Measurements from ENCODE around the gene RPAP3.

Gene RPAP3

GRCh38 chr12:47748507-47748828, 42.6 kb upstream of the RPAP3 start:
- WGBS, 2 experiments (ENCODE audit: insufficient coverage in 2 of 2): 100% methylated on average over 1 of the region's 1 CpG; no CpG with 5 or more reads in 1 of the 2 experiments
- no peaks in the 10 kb centered on the region for H3K9me3 ChIP-seq (ENCODE audit: control insufficient read depth, low read length)
- H3K27ac ChIP-seq (ENCODE audit: low read depth, low read length, severe bottlenecking): no peak overlapping the region
- peaks cover 9% of the 10 kb centered on the region for H3K4me1 ChIP-seq (ENCODE audit: control insufficient read depth, insufficient read depth, low read length, poor library complexity, severe bottlenecking)
- no peak overlapping the region for H3K4me3 ChIP-seq (ENCODE audit: extremely low read depth, insufficient read depth, low read length, poor library complexity, severe bottlenecking)
- peaks cover 4% of the 10 kb centered on the region for H3K36me3 ChIP-seq (ENCODE audit: control insufficient read depth, insufficient read depth, low read length)

DNA sequence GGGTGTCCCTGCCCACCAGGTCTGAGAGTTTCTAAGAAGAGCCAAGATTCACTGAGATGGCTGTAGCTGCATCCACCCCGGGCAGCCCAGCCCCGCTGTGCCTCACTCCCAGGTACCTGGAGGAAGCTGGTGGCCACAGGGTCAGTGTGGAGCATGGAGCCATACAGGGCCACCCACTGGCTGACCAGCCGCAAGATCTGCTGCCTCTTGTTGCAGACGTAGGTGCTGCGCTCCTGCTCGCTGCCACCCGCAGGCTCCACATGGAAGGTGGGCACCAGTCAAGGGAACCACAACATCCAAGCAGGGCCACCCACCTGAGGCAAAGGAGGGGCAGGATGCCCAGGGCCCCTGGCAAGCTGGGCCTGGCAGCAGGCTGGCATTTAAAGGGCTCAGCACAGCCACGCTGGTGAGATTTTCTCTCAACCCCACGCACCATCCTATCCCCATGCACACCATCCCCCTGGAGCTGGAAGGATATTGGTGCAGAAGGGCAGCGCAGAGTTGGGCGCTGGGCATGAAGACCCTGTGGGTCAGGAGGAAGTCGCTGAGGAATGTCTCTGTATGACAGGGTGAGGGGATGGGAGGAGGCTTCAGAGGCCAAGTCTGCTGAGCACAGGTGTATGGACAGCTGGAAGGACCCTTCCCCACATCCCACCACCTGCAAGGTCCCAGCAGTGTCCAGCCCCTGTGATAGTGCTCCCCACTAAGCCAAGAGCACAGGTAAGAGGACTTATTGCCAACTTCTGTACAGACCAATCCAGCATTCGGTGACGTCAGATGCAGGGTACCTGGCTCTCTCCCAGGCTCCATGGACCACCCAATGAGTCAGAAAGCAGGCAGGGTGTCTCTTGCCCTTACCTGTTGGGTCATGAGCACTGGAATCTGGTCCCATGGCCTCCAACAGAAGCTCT, 42.0 kb upstream of the RPAP3 start:
- WGBS, 2 experiments (ENCODE audit: insufficient coverage in 2 of 2): 90 to 93% methylated on average over 8 to 9 of the region's 14 CpGs
- H3K27ac ChIP-seq (ENCODE audit: low read depth, low read length, severe bottlenecking): no peak overlapping the region
- peaks cover 4% of the 10 kb centered on the region for H3K36me3 ChIP-seq (ENCODE audit: control insufficient read depth, insufficient read depth, low read length)
- peaks cover 4% of the 10 kb centered on the region for H3K4me1 ChIP-seq (ENCODE audit: control insufficient read depth, insufficient read depth, low read length, poor library complexity, severe bottlenecking)
- H3K4me3 ChIP-seq (ENCODE audit: extremely low read depth, insufficient read depth, low read length, poor library complexity, severe bottlenecking): no peak overlapping the region
- H3K9me3 ChIP-seq (ENCODE audit: control insufficient read depth, low read length): no peaks in the 10 kb centered on the region

DNA sequence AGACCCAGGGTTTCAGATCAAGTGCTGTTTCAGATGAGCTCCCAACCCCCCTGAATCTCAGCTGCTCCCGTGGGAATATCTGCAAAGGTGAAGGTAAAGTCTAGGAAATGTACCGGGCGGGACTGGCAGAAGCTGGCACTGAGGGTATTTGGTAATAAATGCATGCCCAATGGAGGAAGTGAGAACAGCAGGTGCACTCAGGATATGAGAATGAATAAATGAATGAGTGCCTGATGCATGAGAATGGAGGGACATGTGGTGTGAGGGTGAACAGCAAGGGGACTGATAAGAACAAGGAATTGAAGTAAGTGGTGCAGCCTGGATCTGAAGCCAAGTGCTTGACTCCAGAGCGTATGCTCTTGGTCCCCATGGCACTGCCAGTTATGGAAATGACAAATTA, 41.3 kb upstream of the RPAP3 start:
- WGBS, 2 experiments (ENCODE audit: insufficient coverage in 2 of 2): 91 to 100% methylated on average over 4 of the region's 4 CpGs
- Histone ChIP-seq H3K36me3 (ENCODE audit: control insufficient read depth, insufficient read depth, low read length) (peaks cover 4% of the 10 kb centered on the region), H3K27ac (ENCODE audit: low read depth, low read length, severe bottlenecking) (no peak overlapping the region), H3K4me1 (ENCODE audit: control insufficient read depth, insufficient read depth, low read length, poor library complexity, severe bottlenecking) (no peaks in the 10 kb centered on the region), H3K9me3 (ENCODE audit: control insufficient read depth, low read length) (no peaks in the 10 kb centered on the region), H3K4me3 (ENCODE audit: extremely low read depth, insufficient read depth, low read length, poor library complexity, severe bottlenecking) (no peak overlapping the region)

DNA sequence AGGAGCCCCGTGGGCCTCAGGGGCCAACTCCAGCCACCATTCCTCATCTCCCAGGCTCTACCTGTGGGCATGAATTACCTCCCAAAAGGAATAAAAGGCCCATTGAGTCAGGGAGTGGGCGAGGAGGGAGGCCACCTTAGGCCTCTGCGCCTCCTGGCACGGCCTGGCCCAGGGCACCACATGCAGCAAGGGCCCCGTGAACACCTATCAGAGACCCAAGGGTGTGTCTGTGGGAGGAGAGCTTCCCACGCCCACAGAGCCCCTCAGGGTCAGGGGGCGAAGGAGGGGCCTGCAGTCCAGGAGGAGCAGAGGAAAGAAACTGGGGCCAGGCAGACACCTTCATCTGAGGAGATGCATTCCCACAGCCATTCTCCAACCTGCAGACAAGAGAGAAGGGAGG, 40.7 kb upstream of the RPAP3 start:
- H3K4me1 ChIP-seq (ENCODE audit: control insufficient read depth, insufficient read depth, low read length, poor library complexity, severe bottlenecking): no peaks in the 10 kb centered on the region
- H3K36me3 ChIP-seq (ENCODE audit: control insufficient read depth, insufficient read depth, low read length): peaks cover 4% of the 10 kb centered on the region
- no peak overlapping the region for H3K27ac ChIP-seq (ENCODE audit: low read depth, low read length, severe bottlenecking)
- no peaks in the 10 kb centered on the region for H3K9me3 ChIP-seq (ENCODE audit: control insufficient read depth, low read length)
- WGBS, 2 experiments (ENCODE audit: insufficient coverage in 2 of 2): 87 to 100% methylated on average over 4 of the region's 7 CpGs
- no peak overlapping the region for H3K4me3 ChIP-seq (ENCODE audit: extremely low read depth, insufficient read depth, low read length, poor library complexity, severe bottlenecking)

DNA sequence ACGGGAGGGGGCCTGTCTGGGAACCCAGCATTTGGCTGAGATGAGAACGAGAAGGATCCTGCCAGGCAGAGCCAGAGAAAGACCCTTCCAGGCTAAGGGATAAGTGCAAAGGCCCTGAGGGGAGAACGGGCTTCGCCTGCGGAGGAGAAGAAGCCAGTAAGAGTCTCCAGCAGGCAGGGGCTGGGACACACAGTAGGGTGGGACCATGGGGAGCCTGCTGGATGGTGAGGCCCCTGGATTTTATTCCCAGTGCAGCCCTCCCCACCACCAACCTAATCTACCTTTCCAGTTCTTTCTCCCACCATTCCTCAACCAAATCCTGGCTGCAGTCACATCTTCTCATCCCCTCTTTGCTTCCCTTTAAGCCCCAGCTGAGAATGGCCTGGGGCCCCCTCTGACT, 40.2 kb upstream of the RPAP3 start:
- Histone ChIP-seq H3K27ac (ENCODE audit: low read depth, low read length, severe bottlenecking) (no peak overlapping the region), H3K9me3 (ENCODE audit: control insufficient read depth, low read length) (no peaks in the 10 kb centered on the region), H3K4me3 (ENCODE audit: extremely low read depth, insufficient read depth, low read length, poor library complexity, severe bottlenecking) (no peak overlapping the region), H3K36me3 (ENCODE audit: control insufficient read depth, insufficient read depth, low read length) (peaks cover 4% of the 10 kb centered on the region), H3K4me1 (ENCODE audit: control insufficient read depth, insufficient read depth, low read length, poor library complexity, severe bottlenecking) (no peaks in the 10 kb centered on the region)
- WGBS, 2 experiments (ENCODE audit: insufficient coverage in 2 of 2): 92 to 97% methylated on average over 4 to 5 of the region's 5 CpGs

GRCh38 chr12:47745485-47746041, 39.7 kb upstream of the RPAP3 start:
- Histone ChIP-seq H3K4me3 (ENCODE audit: extremely low read depth, insufficient read depth, low read length, poor library complexity, severe bottlenecking) (no peak overlapping the region), H3K36me3 (ENCODE audit: control insufficient read depth, insufficient read depth, low read length) (peaks cover 4% of the 10 kb centered on the region), H3K9me3 (ENCODE audit: control insufficient read depth, low read length) (no peaks in the 10 kb centered on the region), H3K27ac (ENCODE audit: low read depth, low read length, severe bottlenecking) (no peak overlapping the region), H3K4me1 (ENCODE audit: control insufficient read depth, insufficient read depth, low read length, poor library complexity, severe bottlenecking) (no peaks in the 10 kb centered on the region)
- 88 to 92% methylated on average over 11 to 16 of the region's 16 CpGs for WGBS, 2 experiments (ENCODE audit: insufficient coverage in 2 of 2)

DNA sequence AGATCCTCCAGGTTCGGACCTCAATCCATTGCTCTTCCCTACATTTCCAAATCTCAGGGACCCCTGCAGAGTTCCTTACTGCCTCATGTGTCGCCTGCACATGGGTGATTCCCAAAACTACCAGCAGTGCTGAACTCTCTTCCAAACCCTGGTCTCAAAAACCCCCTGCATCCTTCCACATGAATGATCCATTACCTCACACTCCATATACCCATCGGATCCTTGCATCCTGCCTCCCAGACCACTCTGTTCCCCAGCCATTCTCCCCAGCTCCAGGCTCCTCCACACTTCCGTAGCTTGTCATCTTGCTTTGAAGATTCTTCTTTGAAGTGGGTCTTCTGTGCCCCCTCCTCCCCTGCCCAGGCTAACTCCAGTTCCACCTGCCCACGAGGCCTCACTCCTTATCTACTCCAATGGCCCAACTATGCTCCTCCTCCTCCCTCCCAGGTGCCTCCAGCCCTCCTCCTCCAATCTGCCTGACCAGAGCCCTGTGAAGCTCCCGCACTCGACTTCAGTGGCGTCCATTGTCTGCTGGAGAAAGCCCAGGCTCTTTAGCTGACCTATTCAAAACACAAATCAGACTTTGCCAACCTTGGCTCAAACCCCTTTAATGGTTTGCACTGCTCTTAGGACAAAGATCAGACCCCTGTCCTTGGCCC, 39.1 kb upstream of the RPAP3 start:
- Histone ChIP-seq H3K9me3 (ENCODE audit: control insufficient read depth, low read length) (no peaks in the 10 kb centered on the region), H3K36me3 (ENCODE audit: control insufficient read depth, insufficient read depth, low read length) (peaks cover 3% of the 10 kb centered on the region), H3K4me1 (ENCODE audit: control insufficient read depth, insufficient read depth, low read length, poor library complexity, severe bottlenecking) (no peaks in the 10 kb centered on the region), H3K27ac (ENCODE audit: low read depth, low read length, severe bottlenecking) (no peak overlapping the region), H3K4me3 (ENCODE audit: extremely low read depth, insufficient read depth, low read length, poor library complexity, severe bottlenecking) (no peak overlapping the region)
- WGBS, 2 experiments (ENCODE audit: insufficient coverage in 2 of 2): 85 to 87% methylated on average over 8 of the region's 8 CpGs

DNA sequence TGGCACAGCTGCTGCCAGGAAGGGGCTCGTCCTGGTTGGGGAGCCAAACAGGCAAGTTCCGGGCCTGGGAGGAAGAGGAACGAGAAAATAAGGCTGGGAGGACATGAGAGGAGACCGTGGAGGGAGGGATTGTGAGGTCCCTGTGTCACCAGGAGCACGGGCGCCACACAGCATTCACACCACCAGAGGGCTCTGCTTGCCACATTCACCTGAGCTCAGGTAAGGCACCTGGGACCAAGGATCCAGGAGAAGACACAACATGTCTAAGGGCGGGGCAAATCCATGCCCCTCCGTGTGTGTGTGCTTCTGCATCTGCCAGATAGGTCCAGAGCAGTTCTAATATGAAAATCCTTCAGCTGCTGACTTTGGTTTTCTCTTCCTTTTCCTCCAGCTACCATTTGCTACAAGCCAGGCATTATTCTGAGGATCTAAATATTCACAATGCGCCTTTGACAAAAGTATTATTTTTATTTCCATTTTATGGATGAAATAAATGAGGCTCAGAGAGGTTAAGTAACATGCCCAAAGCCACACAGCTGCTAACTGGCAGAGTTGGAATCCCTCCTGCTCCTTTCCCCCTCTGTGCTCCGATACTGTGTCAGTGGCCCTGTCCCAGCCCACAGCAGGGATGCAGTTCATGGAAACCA, 38.3 kb upstream of the RPAP3 start:
- Histone ChIP-seq H3K9me3 (ENCODE audit: control insufficient read depth, low read length) (no peaks in the 10 kb centered on the region), H3K36me3 (ENCODE audit: control insufficient read depth, insufficient read depth, low read length) (no peaks in the 10 kb centered on the region)

GRCh38 chr12:47743311-47743860, 37.6 kb upstream of the RPAP3 start:
- no peak overlapping the region for H3K4me3 ChIP-seq (ENCODE audit: extremely low read depth, insufficient read depth, low read length, poor library complexity, severe bottlenecking)
- no peaks in the 10 kb centered on the region for H3K4me1 ChIP-seq (ENCODE audit: control insufficient read depth, insufficient read depth, low read length, poor library complexity, severe bottlenecking)
- 89 to 92% methylated on average over 4 to 9 of the region's 9 CpGs for WGBS, 2 experiments (ENCODE audit: insufficient coverage in 2 of 2)
- no peaks in the 10 kb centered on the region for H3K36me3 ChIP-seq (ENCODE audit: control insufficient read depth, insufficient read depth, low read length)
- H3K9me3 ChIP-seq (ENCODE audit: control insufficient read depth, low read length): no peaks in the 10 kb centered on the region
- no peak overlapping the region for H3K27ac ChIP-seq (ENCODE audit: low read depth, low read length, severe bottlenecking)

More for the DNA sequence above, 38.3 kb upstream of the RPAP3 start:
- Histone ChIP-seq H3K4me1 (ENCODE audit: control insufficient read depth, insufficient read depth, low read length, poor library complexity, severe bottlenecking) (no peaks in the 10 kb centered on the region), H3K4me3 (ENCODE audit: extremely low read depth, insufficient read depth, low read length, poor library complexity, severe bottlenecking) (no peak overlapping the region), H3K27ac (ENCODE audit: low read depth, low read length, severe bottlenecking) (no peak overlapping the region)
- 56 to 58% methylated on average over 3 to 8 of the region's 10 CpGs for WGBS, 2 experiments (ENCODE audit: insufficient coverage in 2 of 2)

DNA sequence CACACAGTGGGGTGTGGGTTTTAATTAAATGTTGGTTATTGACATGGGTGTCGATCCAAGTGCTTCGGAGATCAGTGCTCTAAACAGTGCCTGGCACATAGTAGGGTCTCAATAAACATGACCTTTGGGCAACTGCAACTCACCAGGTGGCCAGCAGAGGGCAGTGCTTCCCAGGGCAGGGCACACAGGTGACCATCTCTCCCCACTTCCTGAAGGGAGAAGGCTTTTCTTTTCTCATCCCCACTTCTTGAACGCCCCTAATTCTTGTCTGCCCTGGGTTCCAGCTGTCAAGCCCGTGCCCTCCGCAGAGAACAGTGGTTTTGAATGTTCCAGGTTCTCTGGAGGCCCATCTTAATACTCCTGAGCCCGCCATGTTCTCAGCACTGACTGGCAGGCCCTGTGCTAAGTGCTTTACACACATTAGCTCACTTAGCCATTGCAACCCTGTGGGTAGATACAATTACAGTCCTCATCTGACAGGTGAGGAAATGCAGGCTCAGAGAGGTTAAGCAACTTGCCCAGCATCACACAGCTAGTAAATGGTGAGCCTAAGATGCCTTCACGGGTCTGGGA, 36.5 kb upstream of the RPAP3 start:
- no peaks in the 10 kb centered on the region for H3K9me3 ChIP-seq (ENCODE audit: control insufficient read depth, low read length)
- no peaks in the 10 kb centered on the region for H3K36me3 ChIP-seq (ENCODE audit: control insufficient read depth, insufficient read depth, low read length)
- no peaks in the 10 kb centered on the region for H3K4me1 ChIP-seq (ENCODE audit: control insufficient read depth, insufficient read depth, low read length, poor library complexity, severe bottlenecking)
- WGBS, 2 experiments (ENCODE audit: insufficient coverage in 2 of 2): 63 to 67% methylated on average over 3 to 7 of the region's 7 CpGs
- H3K27ac ChIP-seq (ENCODE audit: low read depth, low read length, severe bottlenecking): no peak overlapping the region
- no peak overlapping the region for H3K4me3 ChIP-seq (ENCODE audit: extremely low read depth, insufficient read depth, low read length, poor library complexity, severe bottlenecking)

All from mesodermal cell (in vitro differentiated cells).